Endothelial cell of umbilical vein (primary cell): Measurements from ENCODE around the gene FAM221B. TPM values are rescaled to one million over a fixed set of nuclear protein-coding genes. Genes with fewer than 3 reads are reported as not detected.

Experiments used
- BruUV-seq: library from RNA; stranded (reverse); fragments of 400-500 nt; replicated peaks from 2 replicates; lab custom pipeline; 2021; lab: Mats Ljungman, UMichigan
- CTCF ChIA-PET: fragments of 300-600, 350-600 bp; sonication (Branson Sonifier 250); formaldehyde crosslinking; loops from one replicate; lab custom pipeline; 2021; ENCODE audit warnings: antibody characterized with exemption, inconsistent platforms; lab: Charles Lee
- POLR2A ChIA-PET: fragments of 300-600, 350-600 bp; sonication (Branson Sonifier 250); formaldehyde crosslinking; loops from one replicate; lab custom pipeline; 2021; ENCODE audit warnings: antibody characterized with exemption, inconsistent platforms; lab: Charles Lee
- DNase-seq: peaks from one replicate; pipeline ENCODE4 v3.0.0-alpha.2; 2011; ENCODE audit warnings: low read depth, low spot score
- FAIRE-seq: peaks from 2 replicates; lab custom pipeline; 2011; peaks lifted over from hg19 to GRCh38; lab: Jason Lieb, UNC
- H2AFZ ChIP-seq: 2 replicates; pipeline ENCODE4 v1.6.0; 2012; ENCODE audit warnings: low read depth, low read length, control low read depth, inconsistent platforms
- H3K27ac ChIP-seq: 2 replicates; pipeline ENCODE4 v1.5.1; 2011; ENCODE audit warnings: low read depth, mild to moderate bottlenecking, control low read depth, low read length, moderate library complexity; ENCODE audit not compliant: insufficient read depth
- H3K27me3 ChIP-seq, 2 experiments: 2 replicates each; pipeline versions ENCODE4 v1.6.0 to v1.6.1; 2011; ENCODE audit warnings: low read length in 2 of 2, mixed read lengths in 1 of 2; ENCODE audit not compliant: control insufficient read depth in 2 of 2, insufficient read depth in 2 of 2
- H3K36me3 ChIP-seq, 2 experiments: 2 replicates in 1 of 2; 3 replicates in 1 of 2; pipeline ENCODE4 v1.5.1; 2011; ENCODE audit warnings: low read length in 2 of 2, mild to moderate bottlenecking in 1 of 2, moderate library complexity in 1 of 2; ENCODE audit not compliant: control insufficient read depth in 2 of 2, insufficient read depth in 2 of 2; ENCODE audit errors: extremely low read depth in 1 of 2
- H3K4me1 ChIP-seq: 3 replicates; pipeline ENCODE4 v1.5.1; 2011; ENCODE audit warnings: mild to moderate bottlenecking, low read length; ENCODE audit not compliant: control insufficient read depth, insufficient read depth; ENCODE audit errors: extremely low read depth
- H3K4me2 ChIP-seq: 2 replicates; pipeline ENCODE4 v1.6.1; 2011; ENCODE audit warnings: low read length, control low read depth, mixed read lengths; ENCODE audit not compliant: insufficient read depth
- H3K4me3 ChIP-seq, 3 experiments: fragments of 200-600 bp in 1 of 3; sonication (generic), shearing (Covaris generic) in 1 of 3; replicated peaks in 1 of 3; 2 replicates each; pipeline ENCODE4 v1.5.1; 2011 to 2016; ENCODE audit warnings: control low read depth in 3 of 3, low read length in 3 of 3, mild to moderate bottlenecking in 2 of 3, inconsistent platforms in 1 of 3, low read depth in 1 of 3, moderate library complexity in 1 of 3; ENCODE audit not compliant: insufficient read depth in 1 of 3
- H3K79me2 ChIP-seq: 2 replicates; pipeline ENCODE4 v1.6.0; 2012; ENCODE audit warnings: low read length, inconsistent platforms; ENCODE audit not compliant: control insufficient read depth, insufficient read depth
- H3K9ac ChIP-seq: replicated peaks from 2 replicates; pipeline ENCODE3; 2011; ENCODE audit warnings: low read length, control low read depth; ENCODE audit not compliant: insufficient read depth; ENCODE audit errors: extremely low read depth
- H3K9me1 ChIP-seq: replicated peaks from 3 replicates; pipeline ENCODE4 v1.6.0; 2011; ENCODE audit warnings: mild to moderate bottlenecking, low read length; ENCODE audit not compliant: control insufficient read depth, insufficient read depth; ENCODE audit errors: extremely low read depth
- H3K9me3 ChIP-seq: replicated peaks from 2 replicates; pipeline ENCODE4 v1.5.1; 2012; ENCODE audit warnings: low read length, inconsistent platforms; ENCODE audit not compliant: control insufficient read depth, insufficient read depth
- H4K20me1 ChIP-seq: replicated peaks from 2 replicates; pipeline ENCODE3; 2011; ENCODE audit warnings: mild to moderate bottlenecking, low read length; ENCODE audit not compliant: control insufficient read depth, insufficient read depth; ENCODE audit errors: extremely low read depth
- CTCF ChIP-seq, 2 donors: IDR thresholded peaks; 1 replicate in 1 of 2; 2 replicates in 1 of 2; pipeline ENCODE4 v1.5.1; 2011; ENCODE audit warnings: low read length in 2 of 2, mild to moderate bottlenecking in 2 of 2, moderate library complexity in 2 of 2, control low read depth in 1 of 2, inconsistent platforms in 1 of 2, low read depth in 1 of 2; ENCODE audit not compliant: insufficient read depth in 1 of 2; ENCODE audit errors: extremely low read depth in 1 of 2
- EZH2 ChIP-seq: IDR thresholded peaks from 2 replicates; pipeline ENCODE4 v1.6.1; 2012; ENCODE audit warnings: borderline replicate concordance, low read depth, mild to moderate bottlenecking, moderate library complexity, low read length, inconsistent platforms; ENCODE audit not compliant: severe bottlenecking
- FOS ChIP-seq: IDR thresholded peaks from 2 replicates; pipeline ENCODE4 v1.6.1; 2011; ENCODE audit warnings: mild to moderate bottlenecking, low read length, moderate library complexity, borderline replicate concordance; ENCODE audit not compliant: insufficient read depth
- GATA2 ChIP-seq: IDR thresholded peaks from 2 replicates; pipeline ENCODE4 v1.7.0; 2011; ENCODE audit warnings: low read depth, mild to moderate bottlenecking, moderate library complexity, mixed read lengths, low read length; ENCODE audit not compliant: insufficient read length, insufficient read depth
- JUN ChIP-seq: IDR thresholded peaks from 2 replicates; pipeline ENCODE4 v1.6.1; 2011; ENCODE audit warnings: borderline replicate concordance, low read depth; ENCODE audit not compliant: insufficient read length, insufficient read depth
- MAX ChIP-seq: IDR thresholded peaks from 2 replicates; pipeline ENCODE4 v1.6.1; 2011; ENCODE audit not compliant: insufficient read depth, insufficient read length
- MYC ChIP-seq: IDR thresholded peaks from one replicate; pipeline ENCODE4 v1.6.1; 2011; ENCODE audit warnings: mild to moderate bottlenecking, low read depth, low read length
- POLR2A ChIP-seq: IDR thresholded peaks from 2 replicates; pipeline ENCODE4 v1.6.1; 2012; ENCODE audit warnings: low read depth, mild to moderate bottlenecking, control low read depth, low read length
- POLR2AphosphoS5 ChIP-seq: IDR thresholded peaks from 2 replicates; pipeline ENCODE4 v1.6.1; 2012; ENCODE audit warnings: low read depth, mild to moderate bottlenecking, control low read depth, low read length, moderate library complexity; ENCODE audit not compliant: insufficient read depth
- dilution Hi-C: fragments of 300-500 bp; cut with MboI; formaldehyde crosslinking; loops from one replicate; pipeline ENCODE4 v1.15.0; 2019; ENCODE audit warnings: low sequenced_read_pairs; ENCODE audit not compliant: extremely low pct_ligation_motif_present
- intact Hi-C: fragments of 100-400 bp; cut with micrococcal nuclease; formaldehyde crosslinking; loops from one replicate; pipeline ENCODE4 v1.10.0; 2022
- polyA plus RNA-seq, 4 experiments: library from polyadenylated mRNA; depleted of rRNA in 3 of 4; stranded (reverse) in 3 of 4; unstranded in 1 of 4; fragments of >200 nt; gene quantifications; 2 replicates each; pipeline versions ENCODE4 v1.2.1 to v1.2.3, GENCODE V29; 2011 to 2012; ENCODE audit warnings: missing spikeins in 1 of 4
- total RNA-seq: library from RNA; stranded (reverse); gene quantifications from 2 replicates; pipeline ENCODE4 v1.2.3, GENCODE V29; 2021

FAM221B gene
- total and polyA plus RNA-seq, 2 donors (not counting 3 experiments of a cell fraction or from before 2014, with no cell fraction given), result not detected

GRCh38 chr9:35841645-35841900, 13.0 kb upstream of the FAM221B start:
- no TSS peak for BruUV-seq
- Histone ChIP-seq H3K36me3 (no peaks in the 10 kb centered on the region), H3K9ac (no peak overlapping the region), H3K4me1 (peaks cover 16% of the 10 kb centered on the region), H3K27ac (no peak overlapping the region), H4K20me1 (no peaks in the 10 kb centered on the region), H3K9me3 (no peaks in the 10 kb centered on the region), H3K4me3 (no peak overlapping the region), H3K27me3 (peaks cover 0 to 18% of the 10 kb centered on the region in 2 experiments), H3K4me2 (no peak overlapping the region), H3K9me1 (no peaks in the 10 kb centered on the region), H2AFZ (no peak overlapping the region), H3K79me2 (no peaks in the 10 kb centered on the region)
- dilution Hi-C loops, result no loop called here
- CTCF ChIA-PET, result interaction anchor here (0.7 to 2.7 kb wide), 4 partner anchors 12 to 41 kb away, joined by 3 to 10 read pairs (median 6); partner anchors contain the start of gene TMEM8B
- no peak for FAIRE-seq
- TF ChIP-seq MAX, result no peak
- TF ChIP-seq POLR2AphosphoS5, result no peak
- no peak for TF ChIP-seq JUN
- no peak for TF ChIP-seq MYC
- no peak for TF ChIP-seq FOS
- TF ChIP-seq EZH2, result no peak
- no peak for TF ChIP-seq POLR2A
- no peak for TF ChIP-seq GATA2
- no peak for TF ChIP-seq CTCF (IDR thresholded peaks at IDR 0.05; ENCODE audit: extremely low read depth in 1 of 2, insufficient read depth in 1 of 2, low read depth in 1 of 2, low read length in 2 of 2)
- intact Hi-C loops, result no loop called here
- no peak for DNase-seq
- POLR2A ChIA-PET, result no interaction called here
